IMR-90 (cell line): ENCODE measurements around the gene REPIN1. TPM values are rescaled to one million over a fixed set of nuclear protein-coding genes. Genes with fewer than 3 reads are reported as not detected.

Experiments used
- ATAC-seq: fragments of 200-7000 bp; cut with Tn5 transposase; 2 replicates; pipeline ENCODE4 v1.9.1; 2020; ENCODE audit warnings: low read depth, mild to moderate bottlenecking, moderate library complexity
- BruUV-seq: library from RNA; stranded (reverse); fragments of 400-500 nt; replicated peaks from 2 replicates; lab custom pipeline; 2021; lab: Mats Ljungman, UMichigan
- CTCF ChIA-PET: fragments of 300-600 bp; formaldehyde crosslinking; extraction: SDS; loops from one replicate; lab custom pipeline; 2021; ENCODE audit warnings: antibody characterized with exemption; lab: Yijun Ruan, JAX
- POLR2A ChIA-PET: fragments of 300-600 bp; sonication (Branson Sonifier 250); formaldehyde crosslinking; loops from one replicate; lab custom pipeline; 2022; ENCODE audit warnings: antibody characterized with exemption; ENCODE audit not compliant: unreplicated experiment; lab: Charles Lee
- DNase-seq: peaks from one replicate; pipeline ENCODE4 v3.0.0; 2013
- H2AFZ ChIP-seq: replicated peaks from 2 replicates; pipeline ENCODE3; 2013; ENCODE audit warnings: low read length, mild to moderate bottlenecking; ENCODE audit not compliant: poor library complexity
- H2AK5ac ChIP-seq: 2 replicates; pipeline ENCODE4 v1.6.1; 2013; ENCODE audit warnings: low read depth, low read length, inconsistent platforms
- H2AK9ac ChIP-seq: replicated peaks from 2 replicates; pipeline ENCODE3; 2013; ENCODE audit warnings: mild to moderate bottlenecking, low read depth, low read length, moderate library complexity; ENCODE audit not compliant: poor library complexity
- H2BK120ac ChIP-seq: 2 replicates; pipeline ENCODE4 v1.6.1; 2013; ENCODE audit warnings: low read depth, low read length, inconsistent platforms
- H2BK15ac ChIP-seq: 3 replicates; pipeline ENCODE4 v1.6.1; 2013; ENCODE audit warnings: low read depth, low read length, inconsistent platforms
- H2BK20ac ChIP-seq: 2 replicates; pipeline ENCODE4 v1.6.1; 2013; ENCODE audit warnings: low read depth, mild to moderate bottlenecking, inconsistent platforms, low read length, moderate library complexity
- H2BK5ac ChIP-seq: 2 replicates; pipeline ENCODE4 v1.6.1; 2013; ENCODE audit warnings: mild to moderate bottlenecking, low read depth, low read length, inconsistent platforms; ENCODE audit not compliant: poor library complexity, severe bottlenecking
- H3K14ac ChIP-seq: replicated peaks from 2 replicates; pipeline ENCODE4 v1.6.1; 2013; ENCODE audit warnings: low read depth, low read length, inconsistent platforms
- H3K18ac ChIP-seq: 2 replicates; pipeline ENCODE4 v1.6.1; 2013; ENCODE audit warnings: low read depth, low read length, control low read depth
- H3K23ac ChIP-seq: 2 replicates; pipeline ENCODE4 v1.6.1; 2013; ENCODE audit warnings: low read depth, low read length, inconsistent platforms
- H3K27ac ChIP-seq: 2 replicates; pipeline ENCODE4 v1.5.1; 2013; ENCODE audit warnings: mild to moderate bottlenecking, control low read depth, low read length; ENCODE audit not compliant: insufficient read depth
- H3K27me3 ChIP-seq: 2 replicates; pipeline ENCODE4 v1.6.1; 2013; ENCODE audit warnings: low read length; ENCODE audit not compliant: control insufficient read depth, insufficient read depth
- H3K36me3 ChIP-seq: 2 replicates; pipeline ENCODE4 v1.6.1; 2013; ENCODE audit warnings: low read length, mixed read lengths; ENCODE audit not compliant: control insufficient read depth, insufficient read depth
- H3K4ac ChIP-seq: 2 replicates; pipeline ENCODE4 v1.6.1; 2013; ENCODE audit warnings: low read depth, low read length, inconsistent platforms
- H3K4me1 ChIP-seq: 2 replicates; pipeline ENCODE4 v1.6.1; 2013; ENCODE audit warnings: low read length, mixed read lengths; ENCODE audit not compliant: control insufficient read depth, insufficient read depth
- H3K4me2 ChIP-seq: 2 replicates; pipeline ENCODE4 v1.6.1; 2013; ENCODE audit warnings: low read depth, mild to moderate bottlenecking, control low read depth, low read length, moderate library complexity
- H3K4me3 ChIP-seq: 2 replicates; pipeline ENCODE4 v1.5.1; 2013; ENCODE audit warnings: low read depth, mild to moderate bottlenecking, control low read depth, low read length, moderate library complexity; ENCODE audit not compliant: insufficient read depth
- H3K56ac ChIP-seq: 2 replicates; pipeline ENCODE4 v1.6.1; 2013; ENCODE audit warnings: low read length, inconsistent platforms; ENCODE audit not compliant: insufficient read depth; ENCODE audit errors: extremely low read depth
- H3K79me1 ChIP-seq, 2 experiments: 2 replicates each; pipeline ENCODE4 v1.6.1; 2013; ENCODE audit warnings: low read length in 2 of 2, inconsistent platforms in 1 of 2, low read depth in 1 of 2
- H3K9ac ChIP-seq: 2 replicates; pipeline ENCODE4 v1.6.1; 2013; ENCODE audit warnings: low read depth, low read length, control low read depth
- H3K9me1 ChIP-seq: 2 replicates; pipeline ENCODE4 v1.6.1; 2013; ENCODE audit warnings: low read length, inconsistent platforms; ENCODE audit not compliant: insufficient read depth
- H3K9me3 ChIP-seq: 2 replicates; pipeline ENCODE4 v1.6.1; 2013; ENCODE audit warnings: low read length; ENCODE audit not compliant: control insufficient read depth, insufficient read depth
- H4K20me1 ChIP-seq: 2 replicates; pipeline ENCODE4 v1.6.1; 2013; ENCODE audit warnings: low read length, inconsistent platforms; ENCODE audit not compliant: insufficient read depth
- H4K5ac ChIP-seq: 2 replicates; pipeline ENCODE4 v1.6.1; 2013; ENCODE audit warnings: mild to moderate bottlenecking, low read depth, low read length, control low read depth
- H4K8ac ChIP-seq, 2 experiments: 2 replicates each; pipeline ENCODE4 v1.6.1; 2013; ENCODE audit warnings: low read depth in 2 of 2, low read length in 2 of 2, control low read depth in 1 of 2, inconsistent platforms in 1 of 2
- H4K91ac ChIP-seq: 2 replicates; pipeline ENCODE4 v1.6.1; 2013; ENCODE audit warnings: low read depth, low read length, inconsistent platforms; ENCODE audit not compliant: insufficient read depth
- BHLHE40 ChIP-seq: fragments of 150-350 bp; IDR thresholded peaks from 2 replicates; pipeline ENCODE4 v1.6.1; 2016; ENCODE audit warnings: mild to moderate bottlenecking, low read depth, low read length
- MAFK ChIP-seq: IDR thresholded peaks from 2 replicates; pipeline ENCODE4 v1.6.1; 2012; ENCODE audit warnings: low read depth, low read length, improper control_type of control experiment
- WGBS, 2 experiments: methylation state at CpG; one replicate each; pipeline versions ENCODE4 v1.1.5 to v1.1.7; 2013; ENCODE audit warnings: missing lambda C conversion rate in 2 of 2; ENCODE audit not compliant: insufficient read length in 1 of 2; ENCODE audit errors: extremely low coverage in 2 of 2; 5-methylcytosine and 5-hydroxymethylcytosine counted together
- dilution Hi-C: fragments of 300-500 bp; cut with HindIII; formaldehyde crosslinking; loops from one replicate; pipeline ENCODE4 v1.14.3; 2018; ENCODE audit warnings: low sequenced_read_pairs; ENCODE audit not compliant: unreplicated experiment
- in situ Hi-C: fragments of 300-500 bp; cut with MboI; formaldehyde crosslinking; loops from 3 replicates; pipeline ENCODE4 v1.14.3; 2019; ENCODE audit warnings: low sequenced_read_pairs, inconsistent platforms, mixed read lengths
- intact Hi-C: fragments of 100-400 bp; cut with micrococcal nuclease; formaldehyde crosslinking; loops from 2 replicates; pipeline ENCODE4 v1.10.0; 2022
- polyA plus RNA-seq, 3 experiments: library from polyadenylated mRNA; depleted of rRNA; stranded (reverse); fragments of >200 nt; gene quantifications; 2 replicates each; pipeline ENCODE4 v1.2.3, GENCODE V29; 2012; ENCODE audit warnings: low replicate concordance in 1 of 3
- total RNA-seq: library from RNA; depleted of rRNA; stranded (reverse); fragments of >200 nt; gene quantifications from 2 replicates; pipeline ENCODE4 v1.2.3, GENCODE V29; 2012

The REPIN1 gene
- total and polyA plus RNA-seq, 2 of the 4 experiments (the other 2 are of a cell fraction), result 19.4 to 50.6 TPM

DNA sequence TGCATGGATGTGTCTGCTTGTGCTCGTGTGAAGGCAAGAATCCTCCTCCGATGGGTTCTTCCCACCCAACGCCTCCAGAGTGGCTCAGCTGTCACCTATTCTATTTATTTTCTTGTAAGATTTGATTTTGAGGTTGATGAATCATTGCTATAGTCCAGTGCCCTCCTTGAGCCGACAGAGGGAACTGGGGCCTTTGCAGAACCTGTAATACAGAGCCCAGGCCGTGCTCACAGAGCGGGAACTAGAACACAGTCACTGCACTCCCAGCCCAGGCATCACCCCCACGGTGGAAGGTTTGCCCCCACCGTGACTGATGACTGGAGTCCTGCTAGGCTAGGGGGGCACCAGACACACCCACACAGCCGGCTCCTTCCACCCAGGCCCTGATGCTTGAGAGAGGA lies 29.2 kb upstream of the REPIN1 start:
- peak overlapping the region; percentile 24; the same call in 1 of the 2 replicates for H2BK120ac ChIP-seq
- H4K91ac ChIP-seq, result peak overlapping the region; percentile 1; the same call in 1 of the 2 replicates
- H3K56ac ChIP-seq, result no peak overlapping the region
- dilution Hi-C loops, result no loop called here
- H3K23ac ChIP-seq, result no peak overlapping the region
- peaks cover 11% of the 10 kb centered on the region; the same call in 1 of the 2 replicates for H3K9me1 ChIP-seq
- H3K4me1 ChIP-seq, result peaks cover 32% of the 10 kb centered on the region
- POLR2A ChIA-PET, result no interaction called here
- no peak overlapping the region; the same call in 1 of the 2 replicates for H3K4me3 ChIP-seq
- TF ChIP-seq BHLHE40, result 0 out of 2 replicates have a peak, but pooled peaks have one; percentile 27
- no peak for TF ChIP-seq MAFK
- no peak for ATAC-seq
- 0 out of 2 replicates have a peak, but pooled peaks cover 3% of the 10 kb centered on the region for H4K20me1 ChIP-seq
- DNase-seq, result no peak
- H3K14ac ChIP-seq, result no peak overlapping the region
- 33% methylated on average over 1 of the region's 9 CpGs; no CpG with 5 or more reads in 1 of the 2 experiments for WGBS, 2 experiments
- H3K9ac ChIP-seq, result no peak overlapping the region
- BruUV-seq, result no TSS peak
- H2BK5ac ChIP-seq, result no peak overlapping the region
- H2AFZ ChIP-seq, result no peak overlapping the region
- peak overlapping the region; percentile 5 for H2AK9ac ChIP-seq
- 0 out of 2 replicates have a peak overlapping the region, but pooled peaks have one; percentile 8 for H2AK5ac ChIP-seq
- CTCF ChIA-PET, result interaction anchor here (0.6 to 0.9 kb wide), 2 partner anchors 16 to 38 kb away, joined by 4 read pairs; no protein-coding TSS in a partner anchor
- peaks cover 10% of the 10 kb centered on the region for H3K9me3 ChIP-seq
- H3K27ac ChIP-seq, result peak overlapping the region; percentile 15; the same call in 1 of the 2 replicates
- no peaks in the 10 kb centered on the region for H3K79me1 ChIP-seq
- H4K5ac ChIP-seq, result peak overlapping the region; percentile 2; the same call in 1 of the 2 replicates
- peaks cover 21% of the 10 kb centered on the region for H3K27me3 ChIP-seq
- no peaks in the 10 kb centered on the region for H3K36me3 ChIP-seq
- no peak overlapping the region for H2BK15ac ChIP-seq
- H3K18ac ChIP-seq, result peak overlapping the region; percentile 42
- H3K4ac ChIP-seq, result peak overlapping the region; percentile 46; the same call in 1 of the 2 replicates
- peak overlapping the region; percentile 68; the same call in 1 of the 2 replicates for H3K4me2 ChIP-seq
- in situ Hi-C loops, result no loop called here
- H2BK20ac ChIP-seq, result peak overlapping the region; percentile 31
- no peak overlapping the region for H4K8ac ChIP-seq
- intact Hi-C loops, result no loop called here
